Activated CD4-positive, CD25-positive, alpha-beta regulatory T cell treated with anti-CD3 and anti-CD28 coated beads, Interleukin-2, amount 50 U/mL, for 16 hours (primary cell): Measurements from ENCODE around the gene ZBTB17.

Experiments used
- DNase-seq: peaks from one replicate; pipeline ENCODE4 v3.0.0-alpha.2; 2020; ENCODE audit warnings: low read depth, low spot score

The ZBTB17 gene

GRCh38 chr1:15960808-15961207, 15.1 kb downstream of the ZBTB17 start:
- no peak for DNase-seq

- DNase-seq, result no peak
Measured at GRCh38 chr1:15959827-15960446, 16.0 kb downstream of the ZBTB17 start.

- no peak for DNase-seq
Measured at GRCh38 chr1:15959424-15959823, 16.5 kb downstream of the ZBTB17 start.

- DNase-seq, result no peak
Measured at GRCh38 chr1:15958793-15959192, 17.1 kb downstream of the ZBTB17 start.

- no peak for DNase-seq
Measured at GRCh38 chr1:15958111-15958510, 17.8 kb downstream of the ZBTB17 start.

- no peak for DNase-seq
Measured at GRCh38 chr1:15957221-15958095, 18.4 kb downstream of the ZBTB17 start.

- DNase-seq, result no peak
Measured at GRCh38 chr1:15956150-15956549, 19.8 kb downstream of the ZBTB17 start.

- DNase-seq, result no peak
Measured at GRCh38 chr1:15955552-15955951, 20.3 kb downstream of the ZBTB17 start.

GRCh38 chr1:15954316-15954715, 21.6 kb downstream of the ZBTB17 start:
- no peak for DNase-seq

- DNase-seq, result no peak
Measured at GRCh38 chr1:15953791-15954241, 22.1 kb downstream of the ZBTB17 start.

- no peak for DNase-seq
Measured at GRCh38 chr1:15953294-15953771, 22.6 kb downstream of the ZBTB17 start.

- DNase-seq, result no peak
Measured at GRCh38 chr1:15952317-15953258, 23.3 kb downstream of the ZBTB17 start.

GRCh38 chr1:15951341-15952153, 24.4 kb downstream of the ZBTB17 start:
- DNase-seq, result no peak

- peak; percentile 52 for DNase-seq
Measured at GRCh38 chr1:15950763-15951295, 25.1 kb downstream of the ZBTB17 start.

GRCh38 chr1:15950302-15950701, 25.6 kb downstream of the ZBTB17 start:
- DNase-seq, result no peak

GRCh38 chr1:15949453-15950245, 26.3 kb downstream of the ZBTB17 start:
- peak; percentile 82 for DNase-seq

- no peak for DNase-seq
Measured at GRCh38 chr1:15948595-15949452, 27.1 kb downstream of the ZBTB17 start.

GRCh38 chr1:15948091-15948591, 27.8 kb downstream of the ZBTB17 start:
- DNase-seq, result no peak
